ENCODE data around the gene DNAJC6. TPM values are rescaled to one million over a fixed set of nuclear protein-coding genes. Genes with fewer than 3 reads are reported as not detected.

The DNAJC6 gene
- total RNA-seq, 2 experiments from 2014 or later = 4.1 to 6.2 TPM

Other genes starting within 250 kb of the DNAJC6 start
- 10 to 100 TPM; 51.5 to 60.5 TPM for gene AK4, start 161.3 kb upstream of the DNAJC6 start, total RNA-seq
- 1 to 10 TPM; 2.2 to 3.7 TPM for gene LEPR, start 111.1 kb downstream of the DNAJC6 start, total RNA-seq
- 10 to 100 TPM; 23.8 to 27.3 TPM for gene LEPROT, start 111.1 kb downstream of the DNAJC6 start, total RNA-seq

All from activated CD8-positive, alpha-beta memory T cell treated with anti-CD3 and anti-CD28 coated beads, Interleukin-2, amount 10 ng/mL, durations not matched to agents 7 days and 5 days (primary cell).